ENCODE results near the gene RNASEH2C. TPM values are rescaled to one million over a fixed set of nuclear protein-coding genes. Genes with fewer than 3 reads are reported as not detected.

The RNASEH2C gene
- total RNA-seq, 4 donors from 2014 or later = 27.2 to 98.2 (median 35.4) TPM

- Histone ChIP-seq H3K27ac (no peak overlapping the region), H3K4me3 (no peak overlapping the region), H3K36me3 (peaks cover 0 to 21% (median 0%) of the 10 kb centered on the region in 3 donors), H3K27me3 (no peaks in the 10 kb centered on the region), H3K4me1 (peaks cover 3 to 21% (median 10%) of the 10 kb centered on the region in 4 donors), H3K9me3 (no peaks in the 10 kb centered on the region)
- no peak for TF ChIP-seq POLR2A (IDR thresholded peaks at IDR 0.05)
- no peak for TF ChIP-seq CTCF (IDR thresholded peaks at IDR 0.05)
- DNase-seq = no peak
Measured at GRCh38 chr11:65722261-65722660, 1.7 kb upstream of the RNASEH2C start.

GRCh38 chr11:65719871-65720210, 757 bp downstream of the RNASEH2C start:
- peaks cover 0 to 45% (median 0%) of the 10 kb centered on the region in 3 donors for H3K36me3 ChIP-seq
- TF ChIP-seq POLR2A (IDR thresholded peaks at IDR 0.05) (no peak), CTCF (IDR thresholded peaks at IDR 0.05) (no peak)
- H3K27ac ChIP-seq = peak overlapping the region; percentile 66 to 97 (median 88)
- peak overlapping the region; percentile 49 to 84 (median 72) for H3K4me3 ChIP-seq
- H3K9me3 ChIP-seq = no peaks in the 10 kb centered on the region
- no peak for DNase-seq
- H3K27me3 ChIP-seq = no peaks in the 10 kb centered on the region
- H3K4me1 ChIP-seq = peaks cover 3 to 21% (median 10%) of the 10 kb centered on the region in 4 donors

GRCh38 chr11:65718964-65719492, 1.6 kb downstream of the RNASEH2C start:
- TF ChIP-seq POLR2A (IDR thresholded peaks at IDR 0.05) (no peak), CTCF (IDR thresholded peaks at IDR 0.05) (no peak)
- Histone ChIP-seq H3K27me3 (no peaks in the 10 kb centered on the region), H3K4me3 (peak overlapping the region in 3 of 4 donors; percentile 62 to 84 (median 81)), H3K27ac (no peak overlapping the region), H3K36me3 (peaks cover 0 to 53% (median 0%) of the 10 kb centered on the region in 3 donors), H3K4me1 (peaks cover 3 to 21% (median 10%) of the 10 kb centered on the region in 4 donors), H3K9me3 (no peaks in the 10 kb centered on the region)
- no peak for DNase-seq

- Histone ChIP-seq H3K27ac (no peak overlapping the region), H3K4me1 (peaks cover 3 to 25% (median 10%) of the 10 kb centered on the region in 4 donors), H3K27me3 (no peaks in the 10 kb centered on the region), H3K36me3 (peaks cover 0 to 58% (median 0%) of the 10 kb centered on the region in 3 donors), H3K9me3 (no peaks in the 10 kb centered on the region), H3K4me3 (no peak overlapping the region)
- TF ChIP-seq CTCF (IDR thresholded peaks at IDR 0.05) (no peak), POLR2A (IDR thresholded peaks at IDR 0.05) (no peak)
- DNase-seq = no peak
Measured at GRCh38 chr11:65718531-65718930, 2.1 kb downstream of the RNASEH2C start.

GRCh38 chr11:65717906-65718305, 2.7 kb downstream of the RNASEH2C start:
- peaks cover 0 to 64% (median 0%) of the 10 kb centered on the region in 3 donors for H3K36me3 ChIP-seq

More at GRCh38 chr11:65717906-65718305, 2.7 kb downstream of the RNASEH2C start:
- TF ChIP-seq CTCF (IDR thresholded peaks at IDR 0.05) (no peak), POLR2A (IDR thresholded peaks at IDR 0.05) (no peak)
- no peak overlapping the region for H3K27ac ChIP-seq
- H3K4me1 ChIP-seq = peaks cover 3 to 32% (median 12%) of the 10 kb centered on the region in 4 donors
- H3K4me3 ChIP-seq = no peak overlapping the region
- H3K27me3 ChIP-seq = no peaks in the 10 kb centered on the region
- no peaks in the 10 kb centered on the region for H3K9me3 ChIP-seq
- DNase-seq = no peak
